Measurements from ENCODE around the gene GPR17.

The GPR17 gene

GRCh38 chr2:127664065-127664894 lies 18.3 kb downstream of the GPR17 start:
- DNase-seq, result no peak
- no peak for TF ChIP-seq POLR2A (IDR thresholded peaks at IDR 0.05; ENCODE audit: low read length)
- no peak for TF ChIP-seq GATA1 (IDR thresholded peaks at IDR 0.05; ENCODE audit: low read depth, low read length)

- TF ChIP-seq GATA1 (IDR thresholded peaks at IDR 0.05; ENCODE audit: low read depth, low read length), result no peak
- no peak for TF ChIP-seq POLR2A (IDR thresholded peaks at IDR 0.05; ENCODE audit: low read length)
- DNase-seq, result no peak
These were observed 18.9 kb downstream of the GPR17 start for GRCh38 chr2:127664895-127665225.

GRCh38 chr2:127665267-127665893 lies 19.4 kb downstream of the GPR17 start:
- TF ChIP-seq GATA1 (IDR thresholded peaks at IDR 0.05; ENCODE audit: low read depth, low read length) (no peak), POLR2A (IDR thresholded peaks at IDR 0.05; ENCODE audit: low read length) (no peak)

GRCh38 chr2:127669056-127669455 lies 23.1 kb downstream of the GPR17 start:
- TF ChIP-seq POLR2A (IDR thresholded peaks at IDR 0.05; ENCODE audit: low read length), result no peak
- TF ChIP-seq GATA1 (IDR thresholded peaks at IDR 0.05; ENCODE audit: low read depth, low read length), result no peak
- DNase-seq, result no peak

More at GRCh38 chr2:127665267-127665893, 19.4 kb downstream of the GPR17 start:
- DNase-seq, result no peak

GRCh38 chr2:127670055-127670956 lies 24.4 kb downstream of the GPR17 start:
- DNase-seq, result no peak
- no peak for TF ChIP-seq GATA1 (IDR thresholded peaks at IDR 0.05; ENCODE audit: low read depth, low read length)

GRCh38 chr2:127670957-127671290 lies 25.0 kb downstream of the GPR17 start:
- TF ChIP-seq GATA1 (IDR thresholded peaks at IDR 0.05; ENCODE audit: low read depth, low read length) (no peak), POLR2A (IDR thresholded peaks at IDR 0.05; ENCODE audit: low read length) (no peak)
- no peak for DNase-seq

GRCh38 chr2:127671557-127672302 lies 25.8 kb downstream of the GPR17 start:
- no peak for DNase-seq
- no peak for TF ChIP-seq POLR2A (IDR thresholded peaks at IDR 0.05; ENCODE audit: low read length)
- no peak for TF ChIP-seq GATA1 (IDR thresholded peaks at IDR 0.05; ENCODE audit: low read depth, low read length)

- no peak for DNase-seq
- TF ChIP-seq GATA1 (IDR thresholded peaks at IDR 0.05; ENCODE audit: low read depth, low read length) (no peak), POLR2A (IDR thresholded peaks at IDR 0.05; ENCODE audit: low read length) (no peak)
These were observed 26.6 kb downstream of the GPR17 start for GRCh38 chr2:127672341-127673224.

GRCh38 chr2:127673291-127674069 lies 27.5 kb downstream of the GPR17 start:
- TF ChIP-seq POLR2A (IDR thresholded peaks at IDR 0.05; ENCODE audit: low read length) (no peak), GATA1 (IDR thresholded peaks at IDR 0.05; ENCODE audit: low read depth, low read length) (no peak)
- DNase-seq, result no peak

- DNase-seq, result peak; percentile 17 to 29
- no peak for TF ChIP-seq POLR2A (IDR thresholded peaks at IDR 0.05; ENCODE audit: low read length)
- no peak for TF ChIP-seq GATA1 (IDR thresholded peaks at IDR 0.05; ENCODE audit: low read depth, low read length)
These were observed 28.6 kb downstream of the GPR17 start for GRCh38 chr2:127674241-127675209.

All from erythroblast (primary cell).